ENCODE data around the gene ELMOD1.

ELMOD1 gene

DNA sequence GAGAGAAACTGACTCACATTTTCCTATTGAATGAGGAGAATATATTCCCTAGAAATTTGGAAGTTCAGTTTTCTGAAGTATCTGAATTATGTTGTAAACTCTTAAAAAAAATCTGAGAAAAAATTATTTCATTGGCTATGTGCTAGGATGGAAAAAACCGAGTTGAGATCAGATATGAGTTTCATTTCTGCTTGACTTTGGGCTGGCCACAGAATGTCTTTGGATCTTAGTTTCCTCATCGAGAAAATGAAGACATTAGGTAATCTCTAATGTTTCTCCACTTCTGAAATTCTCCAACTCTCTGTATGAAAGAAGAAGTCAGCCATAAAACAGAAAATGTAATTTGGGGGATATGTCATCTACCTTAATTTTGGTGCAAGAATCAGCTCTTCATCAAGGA, 92.1 kb downstream of the ELMOD1 start:
- in situ Hi-C loops (cut with HindIII; ENCODE audit: low sequenced_read_pairs) = no loop called here

DNA sequence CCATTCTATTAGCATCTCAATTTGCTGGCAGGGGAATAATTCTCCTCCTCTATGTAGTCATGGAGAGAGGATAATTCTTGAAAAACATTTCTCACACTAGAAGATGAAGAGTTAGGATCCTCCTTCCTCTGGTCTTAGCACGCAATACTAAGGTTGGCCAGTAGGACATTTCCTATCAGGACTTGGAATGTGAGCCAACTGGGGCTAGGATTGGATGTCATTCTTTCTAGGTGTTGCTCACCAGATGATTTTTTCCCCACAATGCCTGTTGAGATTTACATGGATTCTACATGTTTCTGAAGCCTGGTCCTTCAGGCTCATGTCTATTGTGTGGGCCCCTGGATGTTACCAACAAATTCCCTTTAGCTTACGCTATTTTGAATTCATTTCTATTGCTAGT, 92.9 kb downstream of the ELMOD1 start:
- in situ Hi-C loops (cut with HindIII; ENCODE audit: low sequenced_read_pairs) = no loop called here

GRCh38 chr11:107688322-107688918, 97.5 kb downstream of the ELMOD1 start:
- in situ Hi-C loops (cut with HindIII; ENCODE audit: low sequenced_read_pairs) = no loop called here

DNA sequence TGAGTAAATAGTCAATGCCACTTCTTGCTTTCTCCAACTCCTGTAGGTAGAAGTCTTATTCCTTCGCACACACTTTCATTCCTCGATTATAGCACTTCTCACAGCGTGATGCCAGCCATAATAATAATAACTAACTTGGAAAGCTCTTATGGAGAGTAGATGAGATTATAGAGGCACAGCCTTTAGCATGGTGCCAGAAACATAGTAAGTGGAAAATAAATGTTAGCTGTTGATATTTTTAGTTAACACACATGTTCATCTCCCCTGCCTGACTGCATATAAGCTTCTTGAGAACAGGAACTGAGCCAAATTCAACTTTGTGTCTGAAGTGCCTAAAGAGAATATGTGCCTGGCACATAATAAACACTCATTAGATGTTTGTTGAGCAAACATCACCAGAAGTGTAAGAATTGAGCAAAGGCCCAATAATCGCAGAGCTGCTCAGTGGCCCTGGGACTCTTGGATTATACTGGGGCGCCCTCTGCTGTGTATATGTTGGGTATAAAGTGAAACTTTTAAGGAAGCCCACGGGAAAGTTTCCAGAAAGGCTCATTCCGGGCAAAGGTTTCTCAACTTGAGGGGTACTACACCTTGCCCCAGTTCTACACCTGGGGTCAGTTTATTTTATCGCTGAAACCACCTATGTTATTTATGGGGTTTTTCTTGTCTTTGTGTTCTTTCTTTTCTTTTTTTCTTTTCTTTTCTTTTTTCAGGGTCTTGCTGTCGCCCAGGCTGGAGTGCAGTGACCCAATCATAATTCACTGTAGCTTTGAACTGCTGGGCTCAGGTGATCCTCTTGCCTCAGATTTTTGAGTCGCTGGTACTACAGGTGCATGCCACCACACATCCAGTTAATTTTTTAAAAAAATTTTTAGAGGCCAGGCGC, 98.6 kb downstream of the ELMOD1 start:
- in situ Hi-C loops (cut with HindIII; ENCODE audit: low sequenced_read_pairs) = no loop called here

- in situ Hi-C loops (cut with HindIII; ENCODE audit: low sequenced_read_pairs) = no loop called here
Observed at GRCh38 chr11:107691000-107691750, 100.2 kb downstream of the ELMOD1 start.

- in situ Hi-C loops (cut with HindIII; ENCODE audit: low sequenced_read_pairs) = no loop called here
Observed at GRCh38 chr11:107695446-107695845, 104.5 kb downstream of the ELMOD1 start.

DNA sequence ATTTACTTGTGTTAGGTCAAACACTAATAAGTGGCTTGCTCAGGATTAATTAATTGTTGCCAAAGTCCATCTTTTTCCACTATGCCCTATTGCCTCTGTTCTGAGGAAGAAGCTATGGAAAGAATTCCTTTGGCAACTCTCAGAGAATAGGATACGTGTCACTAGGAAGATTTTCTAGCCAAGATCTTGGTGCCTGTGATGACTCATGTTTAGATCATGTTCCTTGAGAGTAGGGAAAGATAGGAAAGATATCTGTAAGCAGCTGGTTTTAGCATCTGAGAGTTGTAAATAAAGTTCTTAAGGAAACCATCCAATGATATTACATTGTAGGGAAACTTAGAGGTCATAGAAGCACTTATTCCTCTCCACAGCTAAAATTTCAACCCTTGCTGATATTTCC, 105.2 kb downstream of the ELMOD1 start:
- in situ Hi-C loops (cut with HindIII; ENCODE audit: low sequenced_read_pairs) = no loop called here

DNA sequence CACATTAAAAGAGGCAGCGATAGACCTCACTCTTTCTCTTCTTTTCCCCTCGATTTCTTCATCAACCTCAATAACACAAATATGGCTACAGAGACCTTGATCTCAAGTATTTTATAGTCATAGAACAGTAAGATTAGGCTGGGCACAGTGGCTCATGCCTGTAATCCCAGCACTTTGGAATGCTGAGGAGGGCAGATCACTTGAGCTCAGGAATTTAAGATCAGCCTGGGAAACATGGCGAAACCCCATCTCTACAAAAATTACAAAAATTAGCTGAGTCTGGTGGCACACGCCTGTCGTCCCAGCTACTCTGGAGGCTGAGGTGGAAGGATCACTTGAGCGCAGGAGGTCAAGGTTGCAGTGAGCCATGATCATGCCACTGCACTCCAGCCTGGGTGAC, 106.3 kb downstream of the ELMOD1 start:
- in situ Hi-C loops (cut with HindIII; ENCODE audit: low sequenced_read_pairs) = no loop called here

DNA sequence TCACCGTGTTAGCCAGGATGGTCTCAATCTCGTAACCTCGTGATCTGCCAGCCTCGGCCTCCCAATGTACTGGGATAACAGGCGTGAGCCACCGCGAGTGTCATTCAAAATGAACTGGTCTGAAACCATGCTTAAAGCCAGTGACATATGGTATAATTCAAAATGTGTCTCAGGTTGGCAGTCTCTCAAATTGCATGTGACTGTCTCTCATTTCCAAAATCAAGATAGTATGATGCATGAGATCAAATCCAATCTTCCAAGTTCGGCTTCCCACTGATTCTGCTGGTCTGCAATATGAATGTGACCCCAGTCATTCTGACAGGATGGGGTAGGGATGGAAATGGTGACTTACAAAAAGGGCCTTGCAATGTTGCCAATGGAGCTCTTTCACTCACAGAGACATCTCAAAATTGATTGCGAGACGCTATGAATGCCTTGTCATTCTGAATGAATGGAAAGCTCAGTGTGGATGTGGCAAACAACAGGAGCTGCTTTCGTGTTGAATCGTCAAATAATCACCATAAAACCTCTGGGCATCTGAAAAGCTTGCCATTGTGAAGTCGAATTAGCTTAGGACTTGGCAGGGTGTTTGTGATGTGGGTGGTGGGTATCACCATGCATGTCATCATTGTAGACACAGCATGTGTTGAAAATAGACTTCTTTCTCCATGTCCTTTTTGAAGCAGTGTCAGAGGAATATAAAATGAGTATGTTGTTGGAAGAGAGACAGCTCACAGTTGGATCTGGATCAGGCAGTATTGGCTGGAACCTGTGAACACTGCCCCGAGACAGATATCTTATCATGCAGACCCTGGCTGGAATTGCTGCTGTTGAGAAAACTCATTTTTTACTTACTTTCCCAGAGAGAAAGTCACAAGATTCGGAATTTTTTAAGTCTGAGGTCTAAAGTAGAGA, 108.7 kb downstream of the ELMOD1 start:
- in situ Hi-C loops (cut with HindIII; ENCODE audit: low sequenced_read_pairs) = no loop called here

DNA sequence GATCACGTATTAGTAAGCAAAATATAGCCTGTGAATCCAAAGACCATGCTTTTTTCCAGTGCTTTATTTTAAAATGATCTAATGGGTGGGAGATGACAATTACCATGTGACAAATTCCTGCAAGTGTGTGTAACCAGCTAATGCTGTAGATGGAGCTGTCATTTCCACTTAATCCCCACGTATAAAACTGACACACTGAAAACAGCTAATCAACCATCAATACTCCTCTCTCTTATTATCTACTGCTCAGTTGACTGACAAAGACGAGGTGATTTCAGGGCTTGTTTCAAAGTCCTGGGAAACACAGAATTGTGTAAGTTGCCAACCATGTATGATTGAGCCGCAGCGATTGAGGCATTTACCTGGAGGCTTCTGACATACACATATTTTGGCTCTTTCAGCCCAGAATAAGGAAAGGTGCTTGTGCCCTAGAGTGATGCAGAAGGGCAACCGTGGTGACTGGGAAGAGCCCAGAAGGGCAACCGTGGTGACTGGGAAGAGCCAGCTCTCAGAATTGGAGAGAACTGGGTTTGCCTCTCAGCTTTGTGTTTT, 111.2 kb downstream of the ELMOD1 start:
- in situ Hi-C loops (cut with HindIII; ENCODE audit: low sequenced_read_pairs) = no loop called here

DNA sequence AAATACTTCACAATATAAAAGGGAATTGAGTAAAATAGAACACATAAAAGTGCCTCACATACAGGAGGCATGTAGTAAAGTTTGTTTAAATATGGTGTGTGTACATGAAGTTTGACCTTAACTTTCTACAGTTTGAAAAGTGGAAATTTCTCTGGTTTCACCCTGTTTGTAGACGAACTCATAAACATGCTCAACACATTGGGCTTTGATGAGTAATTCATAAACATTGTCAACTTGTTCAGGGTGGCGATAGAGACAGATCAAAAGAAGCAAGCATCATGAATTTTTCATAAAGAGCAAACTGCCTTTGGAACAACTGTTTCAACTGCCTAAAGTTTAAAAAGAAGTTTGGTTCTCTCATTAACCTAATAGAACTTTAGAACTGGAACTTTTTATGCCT, 111.8 kb downstream of the ELMOD1 start:
- in situ Hi-C loops (cut with HindIII; ENCODE audit: low sequenced_read_pairs) = no loop called here

- in situ Hi-C loops (cut with HindIII; ENCODE audit: low sequenced_read_pairs) = no loop called here
Observed at GRCh38 chr11:107704451-107704850, 113.5 kb downstream of the ELMOD1 start.

GRCh38 chr11:107705027-107705426, 114.1 kb downstream of the ELMOD1 start:
- in situ Hi-C loops (cut with HindIII; ENCODE audit: low sequenced_read_pairs) = no loop called here

DNA sequence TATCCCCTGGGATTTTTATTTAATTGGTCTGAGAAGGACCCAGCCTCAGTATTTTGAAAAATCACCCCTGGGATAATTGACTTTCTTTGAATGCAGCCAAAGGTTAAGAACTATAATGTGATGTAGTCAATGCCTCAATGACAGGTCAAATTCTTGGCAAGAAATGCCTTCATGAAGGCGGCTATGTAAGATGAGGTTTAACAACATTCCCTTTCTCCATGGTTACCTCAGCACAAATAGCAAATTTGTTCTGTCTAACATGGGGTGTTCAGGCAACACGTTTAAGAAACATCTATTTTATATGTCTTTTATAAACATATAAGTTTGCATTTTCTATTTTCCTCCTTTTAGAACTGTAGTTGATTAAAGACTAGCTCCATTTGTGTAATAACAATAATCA, 115.6 kb downstream of the ELMOD1 start:
- in situ Hi-C loops (cut with HindIII; ENCODE audit: low sequenced_read_pairs) = no loop called here

DNA sequence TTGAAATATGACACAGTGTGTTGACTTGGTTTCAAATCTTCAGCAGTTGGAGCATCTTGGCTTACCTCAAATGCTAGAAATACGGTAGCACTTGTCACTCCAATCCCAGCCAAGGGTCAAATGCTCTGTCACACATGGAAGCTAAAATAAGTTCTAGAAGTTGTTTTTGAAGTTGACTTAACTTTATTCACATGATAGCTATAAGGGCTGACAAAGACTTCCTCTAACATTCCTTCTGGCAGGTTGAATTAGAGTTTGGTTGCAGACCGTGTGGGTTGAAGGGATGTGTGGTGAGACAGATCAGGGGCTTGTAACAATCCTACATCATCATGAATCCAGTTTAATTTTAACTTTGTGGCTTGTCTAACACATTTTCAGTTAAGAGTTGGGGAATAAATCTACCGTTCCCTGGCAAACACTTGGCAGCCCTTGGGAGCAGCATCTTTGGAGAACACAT, 116.3 kb downstream of the ELMOD1 start:
- in situ Hi-C loops (cut with HindIII; ENCODE audit: low sequenced_read_pairs) = no loop called here

- in situ Hi-C loops (cut with HindIII; ENCODE audit: low sequenced_read_pairs) = no loop called here
Observed at GRCh38 chr11:107707807-107708206, 116.9 kb downstream of the ELMOD1 start.

DNA sequence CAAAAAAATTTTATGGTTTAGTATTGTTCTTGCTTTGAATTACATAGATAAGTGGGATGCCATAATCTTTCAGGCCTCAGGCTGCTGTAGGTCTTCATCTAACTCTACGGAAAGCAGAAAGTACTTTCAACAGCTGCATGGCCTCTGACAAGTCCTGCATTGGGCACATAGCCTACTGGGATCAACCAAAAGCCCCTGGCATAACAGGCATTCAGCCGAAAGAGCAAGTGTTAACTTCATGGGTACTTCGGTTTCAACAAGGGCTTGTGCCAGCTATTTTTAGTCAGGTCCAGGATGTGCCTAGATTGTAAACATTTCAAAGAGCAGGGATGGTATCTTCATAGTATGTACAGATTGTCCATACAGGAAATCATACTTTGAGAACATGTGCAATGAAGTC, 117.8 kb downstream of the ELMOD1 start:
- in situ Hi-C loops (cut with HindIII; ENCODE audit: low sequenced_read_pairs) = no loop called here

DNA sequence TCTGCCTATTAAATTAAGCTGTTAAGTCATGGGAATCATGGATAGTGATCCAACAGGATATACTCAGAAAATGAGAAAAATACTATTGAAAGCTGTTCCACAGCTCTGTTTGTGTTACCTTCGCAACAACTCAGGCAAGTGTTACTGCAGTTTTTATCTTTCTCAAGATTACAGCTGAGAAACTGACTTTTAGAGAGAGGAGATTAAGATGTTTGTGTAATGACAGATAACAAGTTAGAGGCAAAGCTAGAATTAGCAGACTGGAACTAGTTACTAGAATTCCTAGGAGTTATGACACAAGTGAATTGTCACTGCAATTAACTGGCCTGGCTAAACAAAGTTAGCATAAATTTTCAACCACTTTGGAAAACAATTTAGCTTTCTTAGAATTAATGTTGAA, 119.4 kb downstream of the ELMOD1 start:
- in situ Hi-C loops (cut with HindIII; ENCODE audit: low sequenced_read_pairs) = no loop called here

- in situ Hi-C loops (cut with HindIII; ENCODE audit: low sequenced_read_pairs) = no loop called here
Observed at GRCh38 chr11:107711861-107712755, 121.2 kb downstream of the ELMOD1 start, which contains the start of gene SLN. TSS of gene SLN (minus strand) at chr11:107712056.

Data from DLD1 (cell line).